ENCODE results near the gene SOAT1. TPM values are rescaled to one million over a fixed set of nuclear protein-coding genes. Genes with fewer than 3 reads are reported as not detected.
A peak's percentile ranks its signal among the peaks of the same experiment; 100 is the strongest.
"Not testable (repeated sequence)": the region's sequence is repeated elsewhere in the genome, so short reads cannot be mapped to it uniquely, and the experiment has no call there.

Gene SOAT1
- polyA plus RNA-seq, 1 donor = 14.0 TPM

- H3K27me3 ChIP-seq (ENCODE audit: control insufficient read depth, insufficient read depth, low read length) = no peaks in the 10 kb centered on the region
- no peak for DNase-seq
- H3K27ac ChIP-seq (ENCODE audit: low read length) = no peak overlapping the region
- H3K4me3 ChIP-seq (ENCODE audit: low read length) = no peak overlapping the region
- no peaks in the 10 kb centered on the region for H3K36me3 ChIP-seq (ENCODE audit: control insufficient read depth, insufficient read depth, low read length)
- H3K4me1 ChIP-seq (ENCODE audit: control insufficient read depth, insufficient read depth, low read length) = no peaks in the 10 kb centered on the region
- H3K9me3 ChIP-seq (ENCODE audit: control insufficient read depth, low read depth, low read length) = no peaks in the 10 kb centered on the region
Measured at GRCh38 chr1:179269071-179269470, 24.5 kb upstream of the SOAT1 start.

DNA sequence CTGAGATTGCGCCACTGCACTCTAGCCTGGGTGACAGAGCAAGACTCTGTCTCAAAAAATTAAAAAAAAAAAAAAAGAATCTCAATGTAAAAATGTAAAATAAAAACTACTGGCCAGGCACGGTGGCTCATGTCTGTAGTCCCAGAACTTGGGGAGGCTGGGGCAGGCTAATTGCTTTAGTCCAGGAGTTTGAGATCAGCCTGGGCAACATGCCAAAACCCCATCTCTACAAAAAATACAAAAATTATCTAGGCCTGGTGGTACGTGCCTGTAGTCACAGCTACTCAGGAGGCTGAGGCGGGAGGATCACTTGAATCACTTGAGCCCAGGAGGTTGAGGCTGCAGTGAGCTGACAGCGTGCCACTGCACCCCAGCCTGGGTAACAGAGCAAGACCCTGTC, 19.2 kb upstream of the SOAT1 start:
- not testable (repeated sequence) for H3K4me1 ChIP-seq (ENCODE audit: control insufficient read depth, insufficient read depth, low read length); H3K36me3 ChIP-seq (ENCODE audit: control insufficient read depth, insufficient read depth, low read length); DNase-seq; H3K4me3 ChIP-seq (ENCODE audit: low read length); H3K9me3 ChIP-seq (ENCODE audit: control insufficient read depth, low read depth, low read length); H3K27me3 ChIP-seq (ENCODE audit: control insufficient read depth, insufficient read depth, low read length); H3K27ac ChIP-seq (ENCODE audit: low read length)
- WGBS (ENCODE audit: insufficient coverage, low lambda C conversion rate) = no CpG with 5 or more reads among the region's 5 CpGs

- no peak overlapping the region for H3K4me3 ChIP-seq (ENCODE audit: low read length)
- no peaks in the 10 kb centered on the region for H3K27me3 ChIP-seq (ENCODE audit: control insufficient read depth, insufficient read depth, low read length)
- DNase-seq = no peak
- no peaks in the 10 kb centered on the region for H3K36me3 ChIP-seq (ENCODE audit: control insufficient read depth, insufficient read depth, low read length)
- H3K4me1 ChIP-seq (ENCODE audit: control insufficient read depth, insufficient read depth, low read length) = no peaks in the 10 kb centered on the region
- H3K9me3 ChIP-seq (ENCODE audit: control insufficient read depth, low read depth, low read length) = peaks cover 3% of the 10 kb centered on the region
- no CpG with 5 or more reads among the region's 5 CpGs for WGBS (ENCODE audit: insufficient coverage, low lambda C conversion rate)
- H3K27ac ChIP-seq (ENCODE audit: low read length) = no peak overlapping the region
Measured at GRCh38 chr1:179278920-179279319, 14.7 kb upstream of the SOAT1 start.

- no peak for DNase-seq
- no peaks in the 10 kb centered on the region for H3K36me3 ChIP-seq (ENCODE audit: control insufficient read depth, insufficient read depth, low read length)
- peaks cover 15% of the 10 kb centered on the region for H3K4me1 ChIP-seq (ENCODE audit: control insufficient read depth, insufficient read depth, low read length)
- no CpG with 5 or more reads among the region's 2 CpGs for WGBS (ENCODE audit: insufficient coverage, low lambda C conversion rate)
- H3K27me3 ChIP-seq (ENCODE audit: control insufficient read depth, insufficient read depth, low read length) = no peaks in the 10 kb centered on the region
- peaks cover 3% of the 10 kb centered on the region for H3K9me3 ChIP-seq (ENCODE audit: control insufficient read depth, low read depth, low read length)
- no peak overlapping the region for H3K4me3 ChIP-seq (ENCODE audit: low read length)
- H3K27ac ChIP-seq (ENCODE audit: low read length) = no peak overlapping the region
Measured at GRCh38 chr1:179283992-179284391, 9.6 kb upstream of the SOAT1 start.

- no peaks in the 10 kb centered on the region for H3K36me3 ChIP-seq (ENCODE audit: control insufficient read depth, insufficient read depth, low read length)
- H3K27me3 ChIP-seq (ENCODE audit: control insufficient read depth, insufficient read depth, low read length) = no peaks in the 10 kb centered on the region
- peak; percentile 71 to 91 for DNase-seq
- 60% methylated on average over 3 of the region's 6 CpGs for WGBS (ENCODE audit: insufficient coverage, low lambda C conversion rate)
- H3K27ac ChIP-seq (ENCODE audit: low read length) = peak overlapping the region; percentile 56
- no peak overlapping the region for H3K4me3 ChIP-seq (ENCODE audit: low read length)
- no peaks in the 10 kb centered on the region for H3K9me3 ChIP-seq (ENCODE audit: control insufficient read depth, low read depth, low read length)
- peaks cover 20% of the 10 kb centered on the region for H3K4me1 ChIP-seq (ENCODE audit: control insufficient read depth, insufficient read depth, low read length)
Measured at GRCh38 chr1:179287946-179288345, 5.7 kb upstream of the SOAT1 start.

DNA sequence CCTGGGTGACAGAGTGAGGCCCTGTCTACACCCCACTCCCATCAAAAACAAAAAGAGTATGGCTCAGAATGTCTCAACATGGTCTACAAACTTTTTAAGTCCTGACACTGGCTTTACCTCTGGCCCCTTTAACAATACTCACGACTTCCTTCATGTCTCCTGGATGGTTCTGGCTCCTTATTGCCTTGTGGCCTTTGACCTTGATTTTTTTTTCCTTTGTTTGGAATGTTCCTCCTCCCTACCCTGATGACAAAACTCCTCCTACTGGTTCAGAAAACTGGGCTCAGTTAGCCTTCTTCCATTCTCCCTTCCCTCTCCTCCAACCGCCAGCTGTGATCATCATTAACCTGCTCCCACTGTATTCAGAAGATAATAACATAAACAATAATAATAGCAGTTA, 4.6 kb upstream of the SOAT1 start:
- DNase-seq = peak in 1 of 2 donors; percentile 63
- H3K4me1 ChIP-seq (ENCODE audit: control insufficient read depth, insufficient read depth, low read length) = peaks cover 24% of the 10 kb centered on the region
- H3K4me3 ChIP-seq (ENCODE audit: low read length) = no peak overlapping the region
- H3K36me3 ChIP-seq (ENCODE audit: control insufficient read depth, insufficient read depth, low read length) = no peaks in the 10 kb centered on the region
- H3K27ac ChIP-seq (ENCODE audit: low read length) = no peak overlapping the region
- H3K9me3 ChIP-seq (ENCODE audit: control insufficient read depth, low read depth, low read length) = no peaks in the 10 kb centered on the region
- no peaks in the 10 kb centered on the region for H3K27me3 ChIP-seq (ENCODE audit: control insufficient read depth, insufficient read depth, low read length)
- 13% methylated on average over 1 of the region's 2 CpGs for WGBS (ENCODE audit: insufficient coverage, low lambda C conversion rate)

- H3K27ac ChIP-seq (ENCODE audit: low read length) = no peak overlapping the region
- H3K4me3 ChIP-seq (ENCODE audit: low read length) = no peak overlapping the region
- no peak for DNase-seq
- H3K9me3 ChIP-seq (ENCODE audit: control insufficient read depth, low read depth, low read length) = no peaks in the 10 kb centered on the region
- no peaks in the 10 kb centered on the region for H3K27me3 ChIP-seq (ENCODE audit: control insufficient read depth, insufficient read depth, low read length)
- H3K4me1 ChIP-seq (ENCODE audit: control insufficient read depth, insufficient read depth, low read length) = peaks cover 9% of the 10 kb centered on the region
- WGBS (ENCODE audit: insufficient coverage, low lambda C conversion rate) = no CpG with 5 or more reads among the region's 2 CpGs
- no peaks in the 10 kb centered on the region for H3K36me3 ChIP-seq (ENCODE audit: control insufficient read depth, insufficient read depth, low read length)
Measured at GRCh38 chr1:179295164-179295755, 1.7 kb downstream of the SOAT1 start.

DNA sequence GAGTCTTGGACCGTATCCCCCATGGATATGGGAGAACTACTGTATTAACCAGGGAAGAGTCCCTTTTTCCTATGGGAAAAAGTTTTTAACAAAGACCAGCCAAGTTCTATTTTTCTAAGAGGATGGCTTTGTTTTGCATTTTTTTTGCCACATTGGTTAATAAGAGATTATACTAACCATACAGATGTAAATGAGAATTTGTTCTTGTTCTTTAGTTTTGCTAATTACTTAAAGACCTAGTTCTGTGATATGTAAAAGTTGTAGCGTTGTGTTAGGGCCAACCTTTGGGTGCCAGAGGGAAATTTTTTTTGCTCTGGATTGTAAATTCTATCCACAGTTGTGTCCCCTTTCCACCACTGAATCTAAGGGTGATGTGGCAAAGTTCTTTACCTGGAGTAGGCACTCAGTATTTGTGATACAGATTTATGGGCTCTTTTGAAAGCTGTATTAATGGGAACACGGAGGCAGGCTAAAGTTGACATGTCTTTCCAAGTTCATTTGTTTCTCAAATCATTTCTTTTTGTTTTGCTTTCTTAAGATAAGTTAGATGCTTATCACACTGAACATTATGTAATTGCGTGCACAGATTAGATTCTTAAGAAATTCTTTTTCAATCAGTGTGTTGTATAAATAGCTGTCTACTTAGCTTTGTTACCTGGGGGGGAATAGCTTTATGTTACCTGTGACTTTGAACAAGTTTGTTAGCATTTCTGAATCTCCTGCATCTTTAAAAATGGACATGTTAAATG, 2.9 kb downstream of the SOAT1 start:
- WGBS (ENCODE audit: insufficient coverage, low lambda C conversion rate) = 90% methylated on average over 2 of the region's 4 CpGs
- Histone ChIP-seq H3K36me3 (ENCODE audit: control insufficient read depth, insufficient read depth, low read length) (no peaks in the 10 kb centered on the region), H3K27me3 (ENCODE audit: control insufficient read depth, insufficient read depth, low read length) (no peaks in the 10 kb centered on the region), H3K9me3 (ENCODE audit: control insufficient read depth, low read depth, low read length) (no peaks in the 10 kb centered on the region), H3K27ac (ENCODE audit: low read length) (no peak overlapping the region), H3K4me1 (ENCODE audit: control insufficient read depth, insufficient read depth, low read length) (peaks cover 9% of the 10 kb centered on the region), H3K4me3 (ENCODE audit: low read length) (no peak overlapping the region)
- DNase-seq = no peak

GRCh38 chr1:179297105-179297378, 3.4 kb downstream of the SOAT1 start:
- Histone ChIP-seq H3K36me3 (ENCODE audit: control insufficient read depth, insufficient read depth, low read length) (no peaks in the 10 kb centered on the region), H3K27me3 (ENCODE audit: control insufficient read depth, insufficient read depth, low read length) (no peaks in the 10 kb centered on the region), H3K27ac (ENCODE audit: low read length) (no peak overlapping the region), H3K9me3 (ENCODE audit: control insufficient read depth, low read depth, low read length) (no peaks in the 10 kb centered on the region), H3K4me1 (ENCODE audit: control insufficient read depth, insufficient read depth, low read length) (peaks cover 9% of the 10 kb centered on the region), H3K4me3 (ENCODE audit: low read length) (no peak overlapping the region)
- DNase-seq = no peak
- WGBS (ENCODE audit: insufficient coverage, low lambda C conversion rate) = no CpG with 5 or more reads among the region's 3 CpGs

- WGBS (ENCODE audit: insufficient coverage, low lambda C conversion rate) = no CpG with 5 or more reads among the region's 3 CpGs
Measured at GRCh38 chr1:179298952-179299351, 5.4 kb downstream of the SOAT1 start.

GRCh38 chr1:179300112-179300511, 6.5 kb downstream of the SOAT1 start:
- no peak for DNase-seq
- no peaks in the 10 kb centered on the region for H3K27me3 ChIP-seq (ENCODE audit: control insufficient read depth, insufficient read depth, low read length)
- no peaks in the 10 kb centered on the region for H3K4me1 ChIP-seq (ENCODE audit: control insufficient read depth, insufficient read depth, low read length)
- peaks cover 9% of the 10 kb centered on the region for H3K36me3 ChIP-seq (ENCODE audit: control insufficient read depth, insufficient read depth, low read length)
- H3K4me3 ChIP-seq (ENCODE audit: low read length) = no peak overlapping the region
- no peak overlapping the region for H3K27ac ChIP-seq (ENCODE audit: low read length)
- H3K9me3 ChIP-seq (ENCODE audit: control insufficient read depth, low read depth, low read length) = no peaks in the 10 kb centered on the region
- WGBS (ENCODE audit: insufficient coverage, low lambda C conversion rate) = 60% methylated on average over 1 of the region's 1 CpG

More at GRCh38 chr1:179298952-179299351, 5.4 kb downstream of the SOAT1 start:
- no peaks in the 10 kb centered on the region for H3K27me3 ChIP-seq (ENCODE audit: control insufficient read depth, insufficient read depth, low read length)
- no peak overlapping the region for H3K27ac ChIP-seq (ENCODE audit: low read length)
- H3K36me3 ChIP-seq (ENCODE audit: control insufficient read depth, insufficient read depth, low read length) = peaks cover 6% of the 10 kb centered on the region
- H3K4me1 ChIP-seq (ENCODE audit: control insufficient read depth, insufficient read depth, low read length) = peaks cover 5% of the 10 kb centered on the region
- no peak overlapping the region for H3K4me3 ChIP-seq (ENCODE audit: low read length)
- H3K9me3 ChIP-seq (ENCODE audit: control insufficient read depth, low read depth, low read length) = no peaks in the 10 kb centered on the region
- no peak for DNase-seq

Data from large intestine (tissue), 3 donors.